Right forelimb (tissue), 1 donor: Measurements from ENCODE around the gene FOXN3.
"Not testable (repeated sequence)": the region's sequence is repeated elsewhere in the genome, so short reads cannot be mapped to it uniquely, and the experiment has no call there.

Experiments used
- DNase-seq: peaks from one replicate; pipeline ENCODE4 v3.0.0-alpha.2; 2018

Gene FOXN3

DNA sequence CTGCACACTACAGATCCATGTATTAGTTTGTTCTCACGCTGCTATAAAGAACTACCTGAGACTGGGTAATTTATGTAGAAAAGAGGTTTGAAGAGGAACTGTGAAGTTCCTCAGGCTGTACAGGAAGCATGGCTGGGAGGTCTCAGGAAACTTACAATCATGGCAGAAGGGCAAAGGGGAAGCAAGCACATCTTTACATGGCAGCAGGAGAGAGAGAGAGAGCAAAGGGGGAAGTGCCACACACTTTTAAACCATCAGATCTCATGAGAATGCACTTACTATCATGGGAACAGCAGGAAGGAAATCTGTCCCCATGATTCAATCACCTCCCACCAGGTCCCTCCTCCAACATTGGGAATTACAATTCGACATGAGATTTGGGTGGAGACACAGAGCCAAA lies 265.3 kb downstream of the FOXN3 start:
- not testable (repeated sequence) for DNase-seq

DNA sequence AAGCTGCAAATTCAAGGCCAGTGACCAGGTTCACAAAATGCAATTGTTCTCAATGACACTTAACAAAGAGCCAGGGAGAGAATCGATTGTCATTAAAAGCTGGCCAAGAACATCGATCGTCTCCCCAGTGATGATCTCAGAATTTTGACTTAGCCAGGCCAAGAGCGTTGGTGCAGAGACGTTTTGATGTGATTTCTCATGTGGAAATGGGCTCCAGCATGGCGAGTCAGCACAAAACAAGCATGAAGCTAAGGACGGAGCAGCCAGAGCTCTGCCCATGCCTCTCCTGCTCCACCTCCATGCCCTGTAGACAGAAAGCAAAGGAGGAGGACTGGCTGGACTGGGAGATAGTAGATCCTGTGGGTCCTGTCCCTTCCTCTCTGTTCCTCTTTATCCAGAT lies 270.8 kb downstream of the FOXN3 start:
- no peak for DNase-seq

DNA sequence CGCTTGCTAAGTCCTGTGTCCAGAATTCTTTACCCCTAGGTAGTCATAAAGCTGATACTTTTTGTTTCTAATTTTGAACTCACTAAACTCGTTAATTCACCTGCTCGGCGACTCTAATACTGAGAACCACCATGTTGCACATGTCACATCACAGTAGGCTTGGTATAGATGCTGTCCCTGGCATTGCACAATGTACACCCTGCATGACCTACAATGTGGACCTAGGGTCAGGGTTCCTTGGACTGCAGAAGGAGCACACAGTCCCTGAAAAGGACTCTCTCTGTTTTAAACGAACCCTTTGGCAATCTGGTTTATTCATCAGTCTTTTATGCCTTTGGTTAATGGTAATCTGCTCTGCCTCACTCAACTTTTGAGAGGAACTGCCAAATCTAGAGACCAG lies 272.4 kb downstream of the FOXN3 start:
- DNase-seq: no peak

DNA sequence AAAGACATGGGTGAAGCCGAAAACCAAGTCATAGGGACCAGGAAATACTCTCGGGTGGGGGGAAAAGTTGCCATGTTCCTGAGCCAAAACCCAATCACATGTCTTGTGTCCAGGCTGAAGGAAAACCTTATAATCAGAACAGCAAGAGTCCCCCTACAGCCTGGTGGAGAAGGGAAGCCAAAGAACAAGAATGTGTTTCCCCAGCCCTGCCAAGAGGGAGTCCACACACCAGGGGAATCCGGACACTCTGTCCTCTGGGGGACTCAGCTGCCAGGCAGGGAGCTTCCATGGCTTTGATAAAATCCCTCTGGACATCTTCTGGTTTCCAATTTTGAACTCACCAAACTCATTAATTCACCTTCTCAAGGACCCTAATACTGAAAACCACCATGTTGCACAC lies 273.0 kb downstream of the FOXN3 start:
- DNase-seq: no peak

DNA sequence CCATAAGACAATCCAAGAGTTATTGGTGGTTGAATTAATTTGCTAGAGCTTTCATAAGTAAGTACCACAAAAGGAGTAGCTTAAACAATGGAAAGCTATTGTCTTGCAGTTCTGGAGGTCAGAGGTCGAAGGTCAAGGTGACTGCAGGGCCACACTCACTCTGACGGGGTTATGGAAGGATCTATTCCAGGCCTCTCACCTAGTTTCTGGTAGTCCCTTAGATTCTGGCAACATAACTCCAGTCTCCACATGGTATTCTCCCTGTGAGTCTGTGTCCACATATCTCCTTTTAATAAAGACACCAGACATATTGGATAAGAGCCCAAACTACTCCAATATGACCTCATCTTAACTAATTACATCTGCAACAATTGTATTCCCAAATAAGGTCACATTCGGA lies 273.4 kb downstream of the FOXN3 start:
- DNase-seq: no peak

DNA sequence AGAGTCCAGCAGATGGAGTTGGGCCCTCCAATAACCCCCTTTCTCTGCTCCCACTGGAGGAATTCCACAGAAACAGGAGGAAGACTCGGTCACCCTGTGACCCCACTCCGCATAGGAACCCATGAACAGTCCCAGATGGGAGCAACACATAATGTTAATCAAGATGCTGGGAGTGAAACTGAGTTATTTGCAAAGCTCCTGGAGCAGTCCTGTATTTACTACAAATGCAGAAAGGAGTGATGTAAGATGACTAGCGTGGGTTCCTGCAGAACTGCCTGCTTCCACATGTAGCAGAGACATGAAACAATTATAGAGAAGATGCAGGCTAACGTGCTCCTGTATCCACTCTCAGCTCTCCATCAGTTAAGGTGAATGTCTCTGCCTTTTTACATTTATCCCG lies 274.7 kb downstream of the FOXN3 start:
- DNase-seq: no peak

DNA sequence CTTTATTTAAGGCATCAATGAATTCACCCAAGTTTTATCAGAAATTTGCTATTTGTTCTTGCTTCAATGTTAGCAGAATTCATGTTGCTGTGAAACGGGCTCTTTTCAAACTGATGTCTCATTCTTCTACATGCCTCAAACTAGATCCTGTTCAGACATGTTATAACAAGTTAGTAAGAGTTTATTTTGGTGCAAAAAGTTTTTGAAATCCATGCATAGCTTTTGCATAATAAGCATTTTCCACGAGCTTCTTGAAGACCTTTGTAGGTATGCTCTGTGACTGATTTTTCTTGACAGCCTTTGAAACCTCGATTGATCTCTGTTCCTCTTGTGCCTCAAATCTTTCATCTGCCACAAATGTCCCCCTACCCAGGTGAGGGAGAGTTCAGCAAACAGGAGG lies 275.2 kb downstream of the FOXN3 start:
- no peak for DNase-seq

DNA sequence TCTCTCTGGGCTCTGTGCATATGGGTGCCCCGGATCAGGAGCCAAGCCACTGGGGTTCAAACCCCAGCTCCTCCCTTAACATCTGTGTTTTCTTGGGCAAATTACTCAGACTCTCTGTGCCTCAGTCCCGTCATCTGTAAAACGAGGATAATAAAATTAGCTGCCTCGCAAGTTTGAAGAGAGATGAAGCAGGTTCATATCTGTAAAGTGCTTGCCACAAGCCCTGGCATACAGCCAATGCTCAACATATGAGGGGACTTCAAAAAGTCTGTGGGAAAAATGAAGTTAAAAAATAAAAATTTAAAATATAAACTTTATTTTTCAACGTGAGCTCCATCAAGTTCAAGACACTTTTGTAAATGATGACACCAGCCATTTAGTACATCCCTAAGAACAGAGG lies 276.7 kb downstream of the FOXN3 start:
- DNase-seq: no peak

DNA sequence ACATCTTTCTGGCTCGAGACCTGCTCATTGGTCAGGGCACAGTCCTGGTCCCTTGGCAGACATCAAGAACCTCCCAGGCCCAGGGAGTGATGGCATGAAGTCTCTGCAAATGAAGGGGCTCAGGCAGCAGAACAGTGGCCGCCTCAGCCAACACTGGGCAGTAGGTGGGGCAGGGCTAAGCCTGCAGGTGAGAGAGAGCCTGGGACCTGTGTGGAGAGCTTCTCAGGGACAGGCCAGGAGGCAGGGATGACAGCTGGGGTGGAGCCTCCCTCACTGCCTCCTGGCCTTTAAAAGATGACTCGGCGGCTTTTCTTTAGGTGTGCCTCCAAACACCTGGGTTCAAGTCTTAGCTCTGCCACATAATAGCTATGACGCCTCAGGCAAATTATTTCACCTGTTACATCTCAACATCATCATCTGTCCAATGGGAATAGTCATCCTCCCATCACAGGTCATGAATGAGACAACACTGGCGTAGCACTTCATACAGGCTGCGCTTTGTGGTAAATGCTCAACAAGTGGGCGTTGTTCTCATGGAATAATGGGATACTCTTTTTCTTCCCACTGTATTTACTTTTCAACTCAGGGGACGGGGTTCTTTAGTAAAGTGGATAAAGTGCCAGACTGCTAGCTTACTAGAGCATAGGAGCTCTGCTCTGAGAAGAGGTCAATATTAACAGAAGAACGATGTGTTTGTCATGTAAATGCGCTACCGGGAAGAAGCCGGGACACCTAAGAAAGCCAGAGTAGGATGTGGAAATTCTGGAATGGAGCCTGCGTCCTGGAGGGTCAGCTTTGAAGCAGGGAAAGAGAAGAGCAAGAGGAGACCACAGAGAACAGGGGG lies 277.4 kb downstream of the FOXN3 start:
- DNase-seq: no peak

DNA sequence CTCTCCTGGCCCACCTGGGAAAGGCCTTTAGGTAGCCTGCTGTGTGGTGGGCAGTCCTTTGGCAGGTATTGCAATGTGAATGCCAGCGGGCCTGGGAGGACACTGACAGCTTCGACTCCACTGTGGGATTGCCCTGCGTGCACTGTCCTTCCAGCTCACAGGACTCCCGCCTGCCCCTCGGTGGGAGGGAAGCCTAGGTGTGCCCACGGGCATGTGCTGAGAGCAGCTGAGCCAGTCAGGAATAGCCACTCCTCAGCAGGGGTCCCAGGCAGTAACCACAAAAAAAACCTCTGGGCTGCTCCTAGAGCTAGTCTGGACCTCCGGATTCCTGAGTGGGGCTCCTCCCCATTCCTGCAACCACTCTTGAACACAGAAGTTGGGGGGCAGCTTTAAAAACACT lies 278.2 kb downstream of the FOXN3 start:
- no peak for DNase-seq

DNA sequence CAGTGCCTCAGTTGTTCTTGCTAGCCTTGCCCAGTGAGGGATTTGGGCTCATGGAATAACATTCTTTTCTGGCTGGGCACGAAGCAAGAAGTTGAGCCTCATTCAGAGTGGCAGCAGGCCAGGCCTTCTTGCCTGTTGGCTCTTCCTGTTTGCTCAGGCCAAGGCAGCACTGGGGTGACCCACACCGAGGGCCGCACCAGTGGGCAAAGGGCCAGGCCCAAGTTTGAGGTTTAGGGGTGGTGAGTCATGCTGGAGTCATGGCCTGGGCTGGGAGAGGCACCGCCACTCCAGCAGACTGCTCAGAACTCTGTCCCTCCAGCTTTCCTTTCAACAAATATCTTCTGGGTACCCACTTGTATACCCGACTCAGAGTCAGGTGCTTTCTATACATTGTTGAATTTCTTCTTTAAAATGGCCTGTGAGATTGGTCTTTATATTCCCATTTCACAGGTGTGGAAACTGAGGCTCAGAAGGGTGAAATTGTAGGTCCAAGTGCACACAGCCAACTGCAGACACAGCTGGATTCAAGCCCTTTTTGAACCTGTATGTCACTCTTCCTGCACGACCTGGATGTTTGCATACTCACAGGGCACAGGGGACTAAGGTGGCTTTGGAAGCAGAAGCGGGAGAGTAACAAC lies 279.4 kb downstream of the FOXN3 start:
- no peak for DNase-seq

DNA sequence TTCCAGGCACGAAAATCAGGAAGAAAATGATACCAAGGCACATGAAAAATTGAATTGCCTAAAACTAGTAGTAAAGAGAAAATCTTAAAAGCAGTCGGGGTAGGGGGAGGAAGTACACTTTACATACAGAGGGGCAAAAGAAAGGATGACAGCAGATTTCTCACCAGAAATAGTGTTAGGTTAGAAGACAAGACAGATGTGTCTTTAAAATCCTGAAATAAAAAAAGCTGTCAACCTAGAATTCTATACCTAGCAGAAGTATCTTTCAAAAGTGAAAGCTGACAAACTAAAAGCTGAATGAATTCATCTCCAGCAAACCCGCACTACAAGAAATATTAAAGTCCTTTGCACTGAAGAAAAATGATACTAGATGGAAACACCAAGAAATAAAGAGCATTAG lies 280.4 kb downstream of the FOXN3 start:
- no peak for DNase-seq

DNA sequence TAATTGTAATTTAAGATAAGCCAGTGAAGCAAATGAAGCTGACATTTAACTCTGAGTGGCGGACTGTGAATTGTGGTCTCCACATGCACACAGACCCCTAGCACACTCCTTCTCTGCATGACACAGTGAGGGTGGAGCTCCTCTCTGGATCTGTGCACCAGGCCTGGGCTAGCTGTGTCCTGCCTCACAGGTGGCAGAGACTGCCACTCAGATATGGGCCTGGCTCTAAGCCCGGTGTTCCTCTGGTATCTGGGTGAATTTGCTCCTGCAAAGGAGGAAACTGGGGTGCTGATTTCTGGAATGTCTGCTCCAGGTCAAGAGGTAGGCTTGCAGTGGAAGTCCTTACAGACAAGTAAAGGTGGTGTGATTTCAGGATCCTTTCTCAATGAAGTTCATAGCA lies 282.4 kb downstream of the FOXN3 start:
- no peak for DNase-seq

DNA sequence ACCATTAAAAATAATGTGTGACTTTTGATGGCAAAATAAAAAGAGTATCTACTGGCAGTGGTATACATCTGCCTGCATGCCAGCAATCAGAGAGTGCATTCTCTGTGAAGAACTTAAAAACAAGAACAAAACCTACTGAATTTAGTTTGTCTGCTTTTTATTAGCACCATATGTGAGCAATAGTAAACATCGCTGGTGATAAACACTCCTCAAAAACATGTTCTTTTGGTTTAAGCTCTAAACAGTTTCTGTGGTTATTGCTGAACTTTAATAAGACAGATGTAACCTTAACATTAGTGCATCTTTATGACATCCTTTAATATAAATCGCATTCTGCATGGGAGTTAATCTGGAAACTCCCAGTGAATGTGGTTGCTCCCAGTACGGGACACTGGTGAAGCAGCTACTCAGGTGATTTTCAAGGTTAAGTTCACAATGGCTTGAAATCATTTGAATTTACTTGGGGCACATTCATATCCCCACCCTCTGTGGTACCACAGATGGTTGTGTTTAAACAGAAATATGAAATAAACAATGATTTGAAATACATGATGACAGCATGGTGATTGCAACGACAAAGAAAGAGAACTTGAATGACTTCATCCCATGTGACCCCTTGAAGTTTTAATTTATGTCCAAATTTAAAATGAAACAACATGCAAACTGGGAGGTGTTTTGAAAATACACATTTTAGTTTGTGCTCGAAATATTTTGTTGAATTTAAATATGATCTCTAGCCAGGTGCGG lies 285.9 kb downstream of the FOXN3 start:
- no peak for DNase-seq

DNA sequence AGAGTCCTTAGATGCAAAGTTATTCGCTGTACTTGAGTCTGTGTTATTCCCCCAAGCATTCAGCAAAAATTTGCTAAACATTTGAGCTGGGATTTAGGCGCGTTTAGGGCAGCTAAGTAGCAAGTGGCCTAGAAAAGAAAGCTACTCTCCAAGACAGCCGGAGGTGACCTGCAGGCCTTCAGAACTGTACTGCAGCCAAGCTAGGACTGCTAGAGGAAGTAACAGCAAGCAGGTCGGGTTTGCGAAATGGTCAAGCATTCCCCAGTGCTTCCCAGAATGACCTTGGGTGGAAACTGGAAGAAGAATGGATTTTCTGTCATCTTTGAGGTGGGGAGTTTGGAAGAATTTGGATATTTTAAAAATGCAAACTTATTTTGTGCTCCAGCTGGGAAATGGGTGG lies 287.5 kb downstream of the FOXN3 start:
- DNase-seq: no peak

DNA sequence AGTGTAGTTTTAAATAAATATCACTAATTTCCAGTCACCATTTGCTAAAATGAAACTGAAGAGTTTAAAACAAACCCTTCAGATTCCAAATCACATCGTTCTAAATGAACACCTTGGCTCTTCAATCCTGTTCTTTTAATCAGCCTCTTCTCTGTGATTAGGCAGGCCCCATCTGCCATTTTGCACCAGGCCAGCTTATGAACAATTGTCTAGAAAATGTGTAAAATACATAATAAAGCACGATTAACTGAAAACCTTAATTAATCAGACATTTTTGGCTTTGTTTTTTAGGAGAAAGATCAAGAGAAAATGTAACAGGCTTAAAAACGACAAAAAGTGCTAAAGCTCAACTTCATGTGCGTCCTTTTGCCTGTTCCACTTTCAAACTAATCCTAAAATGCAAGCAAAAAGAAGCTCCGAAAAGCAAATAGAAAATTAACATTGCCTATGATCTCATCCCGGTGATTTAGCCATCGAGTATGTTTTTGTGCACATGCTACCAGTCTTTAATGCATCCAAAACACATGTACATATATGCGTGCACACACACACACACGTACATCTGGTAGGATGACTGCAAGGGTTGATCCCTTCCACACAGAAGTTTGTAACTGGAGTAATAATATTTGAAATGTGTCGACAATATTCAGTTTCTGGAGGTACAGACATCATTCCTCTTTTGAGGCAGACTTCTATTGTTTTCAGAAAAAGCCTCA lies 288.6 kb downstream of the FOXN3 start:
- no peak for DNase-seq

DNA sequence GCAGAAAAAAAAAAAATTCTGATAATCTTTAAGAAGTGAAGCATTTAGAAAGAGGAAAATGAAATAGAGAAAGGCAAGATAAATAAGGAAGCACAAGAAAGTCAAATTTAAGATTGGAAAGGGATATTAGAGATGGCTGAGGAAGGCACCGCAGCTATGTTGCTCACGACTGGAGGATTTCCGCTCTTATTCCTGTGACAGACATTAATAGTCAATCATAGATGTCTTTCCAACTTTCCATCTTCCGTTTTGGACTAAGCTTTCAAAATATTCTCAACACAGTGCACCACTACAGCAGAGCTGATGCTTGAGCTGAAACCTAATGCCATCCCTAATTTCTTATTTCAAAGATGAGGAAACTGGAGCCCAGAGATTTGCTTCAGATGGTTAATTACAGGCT lies 290.6 kb downstream of the FOXN3 start:
- no peak for DNase-seq

DNA sequence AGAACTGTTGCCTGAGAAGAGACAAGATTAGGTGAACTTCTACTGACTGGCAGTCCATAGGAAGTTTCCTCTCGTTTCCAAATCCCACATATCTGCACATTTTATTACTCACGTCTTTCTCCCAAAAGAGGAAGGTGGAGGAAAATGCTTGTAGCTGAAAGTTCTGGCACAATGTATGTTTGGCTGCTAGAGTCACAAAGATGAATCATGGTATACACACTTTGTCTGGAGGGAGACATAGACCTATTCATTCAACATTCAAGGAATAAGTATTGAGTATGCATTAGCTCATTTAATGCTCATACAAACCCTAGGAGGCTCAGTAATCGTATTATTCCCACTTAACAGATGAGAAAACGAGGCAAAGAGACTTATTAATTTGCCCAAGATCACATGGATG lies 291.8 kb downstream of the FOXN3 start:
- DNase-seq: no peak

DNA sequence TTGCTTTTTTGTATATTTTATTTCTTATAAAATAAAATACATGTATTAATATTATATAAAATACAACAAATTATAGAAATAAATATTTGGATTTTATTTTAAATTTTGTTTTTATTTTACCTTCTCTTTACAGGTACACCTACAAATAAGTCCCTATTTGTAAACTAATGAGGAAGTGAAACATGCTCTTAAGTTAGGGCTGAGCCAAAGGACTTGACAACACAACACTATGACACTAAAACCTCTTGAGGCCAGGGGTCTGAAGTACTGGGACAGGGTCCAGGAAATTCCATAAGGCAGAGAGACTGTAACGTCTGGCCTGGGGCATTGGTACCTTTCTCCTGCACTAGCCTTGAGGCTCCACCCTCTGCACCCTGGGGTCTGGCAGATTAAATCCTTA lies 293.2 kb downstream of the FOXN3 start:
- DNase-seq: no peak

DNA sequence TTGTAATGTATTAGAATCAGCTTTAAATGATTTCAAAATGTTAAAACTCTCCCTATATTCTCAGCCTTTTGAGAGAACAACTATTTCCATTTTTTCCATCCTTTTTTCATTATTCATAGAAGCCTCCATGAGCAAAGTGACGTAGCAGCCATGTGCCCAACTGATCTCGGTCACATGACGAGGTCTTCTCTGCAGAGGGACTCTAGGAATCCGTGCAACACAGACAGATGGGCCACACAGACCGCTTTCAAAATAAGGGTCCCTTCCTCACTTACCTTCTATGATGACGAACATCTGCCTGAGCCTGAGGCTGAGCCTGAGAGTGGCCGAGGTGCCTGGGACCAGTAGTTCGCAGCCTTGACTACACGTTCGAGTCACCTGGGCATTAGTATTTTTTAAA lies 293.8 kb downstream of the FOXN3 start:
- DNase-seq: no peak

DNA sequence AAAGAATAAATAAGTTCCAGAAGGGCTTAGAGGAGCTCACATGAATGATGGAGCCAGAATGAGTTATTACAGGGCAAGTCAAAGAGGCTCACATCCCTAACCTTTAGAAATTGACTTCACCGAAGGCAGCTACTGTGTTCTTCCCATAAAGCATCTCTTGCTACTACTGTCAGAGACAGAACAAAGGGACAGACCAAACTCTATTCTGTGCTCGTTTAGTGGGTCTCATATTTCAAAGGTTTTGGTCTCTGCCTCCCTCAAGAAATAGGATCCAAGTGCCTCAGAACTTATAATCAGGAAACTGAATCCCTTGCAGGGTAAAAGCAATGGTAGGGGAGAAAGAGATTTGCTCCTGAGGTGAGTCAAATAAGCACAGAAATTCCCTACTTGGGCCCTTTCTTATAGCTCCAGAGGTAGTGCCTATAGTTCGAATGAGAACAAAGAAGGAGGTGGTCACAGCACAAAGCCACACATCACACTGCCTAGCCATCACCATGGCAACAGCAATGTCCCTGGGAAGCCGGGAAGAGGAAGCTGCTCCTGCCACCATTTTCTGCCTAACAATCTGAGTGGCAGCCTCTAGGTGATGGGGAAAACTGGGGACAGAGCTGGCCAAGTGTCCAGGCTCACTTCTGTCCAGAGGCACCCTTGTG lies 294.9 kb downstream of the FOXN3 start:
- no peak for DNase-seq

DNA sequence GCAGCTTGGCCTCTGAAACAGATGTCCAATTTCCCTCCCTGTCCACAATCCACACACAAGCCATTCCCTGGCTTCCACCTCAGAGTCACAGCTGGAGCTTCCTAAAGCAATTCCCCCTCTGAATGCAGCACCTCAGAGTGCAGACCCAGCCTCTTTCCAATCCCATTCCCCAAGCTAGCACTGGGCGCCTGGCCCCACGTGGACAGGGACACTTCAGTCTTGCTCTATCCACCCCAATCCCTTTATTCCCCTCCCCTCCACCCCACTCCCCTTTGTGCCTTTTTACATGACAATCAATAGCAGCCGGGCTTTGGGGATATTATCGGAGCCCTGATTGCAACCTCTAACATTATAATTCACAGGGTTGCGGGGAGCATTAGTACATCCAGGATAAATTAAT lies 300.0 kb downstream of the FOXN3 start:
- no peak for DNase-seq

DNA sequence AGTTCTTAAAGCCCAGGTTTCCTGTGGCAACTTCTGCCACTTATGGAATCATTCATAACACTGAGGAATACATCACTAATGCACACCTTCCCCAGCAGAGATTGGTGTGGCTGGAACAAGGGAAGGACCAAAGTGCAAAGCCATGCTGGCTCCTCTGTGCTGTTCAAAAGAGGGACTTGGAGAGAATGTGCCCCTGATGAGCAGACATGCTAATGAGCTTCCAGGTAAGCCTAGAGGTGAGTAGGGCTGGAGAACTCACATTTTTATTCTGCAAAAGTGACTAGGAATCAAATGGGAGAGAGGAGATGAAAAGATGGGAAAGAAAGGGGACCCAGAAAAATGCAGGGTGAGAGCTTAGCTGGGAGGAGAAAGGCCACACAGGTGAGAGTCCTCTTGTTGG lies 302.9 kb downstream of the FOXN3 start:
- DNase-seq: no peak
